ENCODE data around the gene PDE1C. TPM values are rescaled to one million over a fixed set of nuclear protein-coding genes. Genes with fewer than 3 reads are reported as not detected.

The PDE1C gene
- polyA plus RNA-seq, 3 donors from 2014 or later = 0.09 TPM; not detected in 2

GRCh38 chr7:31748084-31748483 is 322.1 kb downstream of the PDE1C start:
- no peak for DNase-seq
- Mint-ChIP-seq H3K9me3 (peaks cover 0 to 2% (median 0%) of the 10 kb centered on the region in 6 donors), H3K27ac (no peak overlapping the region), H3K27me3 (ENCODE audit: low read depth in 3 of 3) (peaks cover 0 to 3% (median 0%) of the 10 kb centered on the region in 3 donors), H3K36me3 (no peaks in the 10 kb centered on the region), H3K4me1 (no peaks in the 10 kb centered on the region), H3K4me3 (no peak overlapping the region)

GRCh38 chr7:31747553-31747952 is 322.7 kb downstream of the PDE1C start:
- Mint-ChIP-seq H3K36me3 (no peaks in the 10 kb centered on the region), H3K9me3 (peaks cover 0 to 2% (median 0%) of the 10 kb centered on the region in 6 donors), H3K27me3 (ENCODE audit: low read depth in 3 of 3) (peaks cover 0 to 3% (median 0%) of the 10 kb centered on the region in 3 donors), H3K27ac (no peak overlapping the region), H3K4me1 (no peaks in the 10 kb centered on the region), H3K4me3 (no peak overlapping the region)
- DNase-seq = no peak

GRCh38 chr7:31744294-31744874 is 325.8 kb downstream of the PDE1C start:
- Mint-ChIP-seq H3K9me3 (peaks cover 0 to 2% (median 0%) of the 10 kb centered on the region in 6 donors), H3K4me1 (no peaks in the 10 kb centered on the region), H3K4me3 (no peak overlapping the region), H3K27ac (no peak overlapping the region), H3K27me3 (ENCODE audit: low read depth in 3 of 3) (peaks cover 0 to 5% (median 3%) of the 10 kb centered on the region in 3 donors), H3K36me3 (no peaks in the 10 kb centered on the region)
- peak in 2 of 3 donors; percentile 8 to 12 for DNase-seq

GRCh38 chr7:31741852-31742251 is 328.4 kb downstream of the PDE1C start:
- DNase-seq = no peak
- no peak overlapping the region for H3K27ac Mint-ChIP-seq
- peaks cover 3 to 7% (median 3%) of the 10 kb centered on the region in 3 donors for H3K27me3 Mint-ChIP-seq (ENCODE audit: low read depth in 3 of 3)
- no peaks in the 10 kb centered on the region for H3K36me3 Mint-ChIP-seq
- no peaks in the 10 kb centered on the region for H3K4me1 Mint-ChIP-seq
- peaks cover 0 to 2% (median 0%) of the 10 kb centered on the region in 6 donors for H3K9me3 Mint-ChIP-seq
- no peak overlapping the region for H3K4me3 Mint-ChIP-seq

GRCh38 chr7:31735991-31736982 is 333.9 kb downstream of the PDE1C start:
- DNase-seq = no peak
- no peaks in the 10 kb centered on the region for H3K4me1 Mint-ChIP-seq
- H3K4me3 Mint-ChIP-seq = no peak overlapping the region

GRCh38 chr7:31734456-31734855 is 335.8 kb downstream of the PDE1C start:
- Mint-ChIP-seq H3K27ac (no peak overlapping the region), H3K27me3 (ENCODE audit: low read depth in 3 of 3) (peaks cover 0 to 3% (median 2%) of the 10 kb centered on the region in 3 donors), H3K9me3 (peaks cover 0 to 4% (median 0%) of the 10 kb centered on the region in 6 donors), H3K4me1 (no peaks in the 10 kb centered on the region), H3K36me3 (peaks cover 0 to 3% (median 0%) of the 10 kb centered on the region in 3 donors), H3K4me3 (no peak overlapping the region)
- DNase-seq = no peak

More at GRCh38 chr7:31735991-31736982, 333.9 kb downstream of the PDE1C start:
- Mint-ChIP-seq H3K27ac (no peak overlapping the region), H3K27me3 (ENCODE audit: low read depth in 3 of 3) (peaks cover 2 to 3% (median 3%) of the 10 kb centered on the region in 3 donors), H3K36me3 (peaks cover 0 to 3% (median 0%) of the 10 kb centered on the region in 3 donors), H3K9me3 (no peaks in the 10 kb centered on the region)

- no peak for DNase-seq
- no peaks in the 10 kb centered on the region for H3K4me1 Mint-ChIP-seq
- H3K36me3 Mint-ChIP-seq = peaks cover 0 to 3% (median 0%) of the 10 kb centered on the region in 3 donors
- no peak overlapping the region for H3K4me3 Mint-ChIP-seq
- peaks cover 0 to 4% (median 0%) of the 10 kb centered on the region in 6 donors for H3K9me3 Mint-ChIP-seq
- no peaks in the 10 kb centered on the region for H3K27me3 Mint-ChIP-seq (ENCODE audit: low read depth in 3 of 3)
- H3K27ac Mint-ChIP-seq = no peak overlapping the region
These were observed 340.9 kb downstream of the PDE1C start for GRCh38 chr7:31729195-31729804.

GRCh38 chr7:31724696-31725095 is 345.5 kb downstream of the PDE1C start:
- H3K27ac Mint-ChIP-seq = no peak overlapping the region
- H3K4me3 Mint-ChIP-seq = no peak overlapping the region
- H3K27me3 Mint-ChIP-seq (ENCODE audit: low read depth in 3 of 3) = no peaks in the 10 kb centered on the region
- no peaks in the 10 kb centered on the region for H3K36me3 Mint-ChIP-seq
- H3K4me1 Mint-ChIP-seq = no peaks in the 10 kb centered on the region
- no peak for DNase-seq
- no peaks in the 10 kb centered on the region for H3K9me3 Mint-ChIP-seq

- Mint-ChIP-seq H3K9me3 (peaks cover 0 to 2% (median 0%) of the 10 kb centered on the region in 6 donors), H3K4me1 (no peaks in the 10 kb centered on the region), H3K4me3 (no peak overlapping the region), H3K27me3 (ENCODE audit: low read depth in 3 of 3) (no peaks in the 10 kb centered on the region), H3K27ac (no peak overlapping the region), H3K36me3 (no peaks in the 10 kb centered on the region)
- DNase-seq = no peak
These were observed 349.8 kb downstream of the PDE1C start for GRCh38 chr7:31720366-31720765.

GRCh38 chr7:31716355-31716754 is 353.9 kb downstream of the PDE1C start:
- Mint-ChIP-seq H3K4me1 (no peaks in the 10 kb centered on the region), H3K4me3 (no peak overlapping the region), H3K27me3 (ENCODE audit: low read depth in 3 of 3) (peaks cover 0 to 2% (median 0%) of the 10 kb centered on the region in 3 donors), H3K27ac (no peak overlapping the region), H3K9me3 (peaks cover 0 to 11% (median 4%) of the 10 kb centered on the region in 6 donors), H3K36me3 (no peaks in the 10 kb centered on the region)
- DNase-seq = no peak

GRCh38 chr7:31710171-31710570 is 360.0 kb downstream of the PDE1C start:
- DNase-seq = no peak
- Mint-ChIP-seq H3K9me3 (peaks cover 0 to 11% (median 4%) of the 10 kb centered on the region in 6 donors), H3K36me3 (no peaks in the 10 kb centered on the region), H3K27ac (no peak overlapping the region), H3K4me1 (no peaks in the 10 kb centered on the region), H3K4me3 (no peak overlapping the region), H3K27me3 (ENCODE audit: low read depth in 3 of 3) (peaks cover 0 to 2% (median 0%) of the 10 kb centered on the region in 3 donors)

GRCh38 chr7:31707089-31707488 is 363.1 kb downstream of the PDE1C start:
- no peak overlapping the region for H3K27ac Mint-ChIP-seq
- no peaks in the 10 kb centered on the region for H3K4me1 Mint-ChIP-seq
- no peaks in the 10 kb centered on the region for H3K36me3 Mint-ChIP-seq
- peaks cover 0 to 2% (median 0%) of the 10 kb centered on the region in 3 donors for H3K27me3 Mint-ChIP-seq (ENCODE audit: low read depth in 3 of 3)
- no peak for DNase-seq
- peaks cover 0 to 3% (median 0%) of the 10 kb centered on the region in 6 donors for H3K9me3 Mint-ChIP-seq
- H3K4me3 Mint-ChIP-seq = no peak overlapping the region

GRCh38 chr7:31705377-31705776 is 364.8 kb downstream of the PDE1C start:
- H3K27me3 Mint-ChIP-seq (ENCODE audit: low read depth in 3 of 3) = no peaks in the 10 kb centered on the region
- no peak overlapping the region for H3K4me3 Mint-ChIP-seq
- no peaks in the 10 kb centered on the region for H3K4me1 Mint-ChIP-seq
- no peaks in the 10 kb centered on the region for H3K36me3 Mint-ChIP-seq
- H3K9me3 Mint-ChIP-seq = no peaks in the 10 kb centered on the region
- DNase-seq = no peak
- no peak overlapping the region for H3K27ac Mint-ChIP-seq

- Mint-ChIP-seq H3K4me3 (no peak overlapping the region), H3K27ac (no peak overlapping the region), H3K4me1 (no peaks in the 10 kb centered on the region), H3K27me3 (ENCODE audit: low read depth in 3 of 3) (no peaks in the 10 kb centered on the region), H3K9me3 (no peaks in the 10 kb centered on the region), H3K36me3 (no peaks in the 10 kb centered on the region)
- no peak for DNase-seq
These were observed 367.9 kb downstream of the PDE1C start for GRCh38 chr7:31702354-31702753.

Measured in immature natural killer cell (primary cell).